HepG2 (cell line): ENCODE data around the gene SYVN1. TPM values are rescaled to one million over a fixed set of nuclear protein-coding genes. Genes with fewer than 3 reads are reported as not detected.
A peak's percentile ranks its signal among the peaks of the same experiment; 100 is the strongest.

Source experiments
- ARID4A ChIP-seq: sonication (generic); formaldehyde crosslinking; IDR thresholded peaks from 2 replicates; pipeline ENCODE4 v1.5.0; 2020; ENCODE audit warnings: mild to moderate bottlenecking, missing genetic modification reagents, borderline replicate concordance
- CREB3 ChIP-seq: sonication (generic); formaldehyde crosslinking; IDR thresholded peaks from 2 replicates; pipeline ENCODE4 v1.5.0; 2020; ENCODE audit warnings: missing genetic modification reagents
- EED ChIP-seq: sonication (generic); formaldehyde crosslinking; IDR thresholded peaks from 2 replicates; pipeline ENCODE4 v1.5.0; 2020; ENCODE audit warnings: mild to moderate bottlenecking, missing genetic modification reagents
- NFIC ChIP-seq: IDR thresholded peaks from 2 replicates; pipeline ENCODE4 v1.6.1; 2012; ENCODE audit warnings: mild to moderate bottlenecking, low read length, inconsistent platforms
- POGZ ChIP-seq: sonication (generic); formaldehyde crosslinking; IDR thresholded peaks from 2 replicates; pipeline ENCODE4 v1.4.0; 2020; ENCODE audit warnings: mild to moderate bottlenecking, missing genetic modification reagents
- POLR2AphosphoS2 ChIP-seq: IDR thresholded peaks from 2 replicates; pipeline ENCODE4 v1.6.1; 2011; ENCODE audit warnings: low read depth, low read length, improper control_type of control experiment
- PPARG ChIP-seq: conservative IDR thresholded peaks from 2 replicates; pipeline ENCODE4 v1.6.1; 2016; ENCODE audit warnings: missing biosample characterization, missing genetic modification reagents
- SMAD9 ChIP-seq: sonication (generic); formaldehyde crosslinking; IDR thresholded peaks from 2 replicates; pipeline ENCODE4 v1.5.1; 2020; ENCODE audit warnings: mild to moderate bottlenecking, missing genetic modification reagents
- SMYD3 ChIP-seq: sonication (generic); formaldehyde crosslinking; IDR thresholded peaks from 2 replicates; pipeline ENCODE4 v1.8.1; 2023; ENCODE audit warnings: mild to moderate bottlenecking, missing genetic modification reagents
- TEAD2 ChIP-seq: sonication (generic); formaldehyde crosslinking; IDR thresholded peaks from 2 replicates; pipeline ENCODE4 v1.9.0; 2021; ENCODE audit warnings: missing genetic modification reagents
- ZBTB20 ChIP-seq: sonication (generic); formaldehyde crosslinking; IDR thresholded peaks from 2 replicates; pipeline ENCODE4 v1.8.1; 2023; ENCODE audit warnings: missing genetic modification reagents, low read depth, mild to moderate bottlenecking, borderline replicate concordance
- ZBTB34 ChIP-seq: sonication (generic); formaldehyde crosslinking; IDR thresholded peaks from 2 replicates; pipeline ENCODE4 v1.8.0; 2022; ENCODE audit warnings: mild to moderate bottlenecking, missing genetic modification reagents
- ZNF639 ChIP-seq: conservative IDR thresholded peaks from 2 replicates; pipeline ENCODE4 v1.6.1; 2018; ENCODE audit warnings: missing genetic modification reagents
- ZNF687 ChIP-seq: sonication (generic); formaldehyde crosslinking; IDR thresholded peaks from 2 replicates; pipeline ENCODE4 v1.5.1; 2020; ENCODE audit warnings: mild to moderate bottlenecking, missing genetic modification reagents, moderate library complexity
- ZNF775 ChIP-seq: sonication (generic); formaldehyde crosslinking; IDR thresholded peaks from 2 replicates; pipeline ENCODE4 v1.4.0; 2020; ENCODE audit warnings: missing genetic modification reagents, mild to moderate bottlenecking, moderate library complexity, borderline replicate concordance
- polyA plus RNA-seq, 8 experiments: library from polyadenylated mRNA; depleted of rRNA in 3 of 8; stranded (reverse) in 7 of 8; unstranded in 1 of 8; fragments of >200 nt; fragmentation: Illumina TruSeq in 4 of 8; extraction: Trizol in 4 of 8; gene quantifications; 2 replicates each; pipeline versions ENCODE4 v1.2.1 to v1.2.3, GENCODE V29; 2011 to 2016; ENCODE audit warnings: low read depth in 4 of 8, missing spikeins in 1 of 8, mixed read lengths in 1 of 8; ENCODE audit not compliant: insufficient read depth in 1 of 8
- total RNA-seq, 5 experiments: library from RNA; depleted of rRNA; stranded (reverse); fragments of >200 nt; fragmentation: Illumina TruSeq; extraction: Trizol; gene quantifications; 2 replicates each; pipeline ENCODE4 v1.2.3, GENCODE V29; 2016; ENCODE audit warnings: low read depth in 1 of 5

Gene SYVN1
- total and polyA plus RNA-seq, 2 of the 13 experiments (the other 11 are each of a cell fraction or from before 2014, with no cell fraction given) = 10.3 to 22.5 TPM

- TF ChIP-seq POLR2AphosphoS2 = no peak
- peak; percentile 89 for TF ChIP-seq ZNF687 (CRISPR knock-in tag)
- TF ChIP-seq SMYD3 (CRISPR knock-in tag) = no peak
- TF ChIP-seq ZBTB34 (CRISPR knock-in tag) = peak; percentile 75; the same call in 1 of the 2 replicates
- TF ChIP-seq ZBTB20 = peak; percentile 92
- 0 out of 2 replicates have a peak, but pooled peaks have one; percentile 15 for TF ChIP-seq PPARG
- TF ChIP-seq SMAD9 (CRISPR knock-in tag) = 0 out of 2 replicates have a peak, but pooled peaks have one; percentile 72
- TF ChIP-seq TEAD2 (CRISPR knock-in tag) = no peak
- peak; percentile 95 for TF ChIP-seq ZNF775 (CRISPR knock-in tag)
- peak; percentile 59; the same call in 1 of the 2 replicates for TF ChIP-seq ZNF639 (CRISPR knock-in tag)
- 0 out of 2 replicates have a peak, but pooled peaks have one; percentile 25 for TF ChIP-seq CREB3 (CRISPR knock-in tag)
- 0 out of 2 replicates have a peak, but pooled peaks have one; percentile 8 for TF ChIP-seq POGZ (CRISPR knock-in tag)
- TF ChIP-seq ARID4A = peak; percentile 47; the same call in 1 of the 2 replicates
- TF ChIP-seq EED (CRISPR knock-in tag) = no peak
- peak; percentile 74; the same call in 1 of the 2 replicates for TF ChIP-seq NFIC
These were observed 31.3 kb upstream of the SYVN1 start (continued) for GRCh38 chr11:65165410-65166317.
